Measurements from ENCODE around the gene SAP130.
A peak's percentile ranks its signal among the peaks of the same experiment; 100 is the strongest.

SAP130 gene

GRCh38 chr2:128027278-128027800 is 520 bp downstream of the SAP130 start:
- peak overlapping the region; percentile 92 for H2AFZ ChIP-seq
- H3K4me3 ChIP-seq (ENCODE audit: low read depth, low read length), result peak overlapping the region; percentile 89
- no peaks in the 10 kb centered on the region for H3K9me3 ChIP-seq (ENCODE audit: control insufficient read depth, low read length)
- TF ChIP-seq CTCF (IDR thresholded peaks at IDR 0.05), result no peak
- H3K4me1 ChIP-seq, result peaks cover 4% of the 10 kb centered on the region
- no peaks in the 10 kb centered on the region for H3K36me3 ChIP-seq (ENCODE audit: control insufficient read depth, insufficient read depth, low read length)
- H3K4me2 ChIP-seq (ENCODE audit: low read length), result peak overlapping the region; percentile 58
- H3K27ac ChIP-seq, result peak overlapping the region; percentile 94
- H3K9ac ChIP-seq, result peak overlapping the region; percentile 55
- peaks cover 28% of the 10 kb centered on the region for H3K79me2 ChIP-seq
- no peaks in the 10 kb centered on the region for H3K27me3 ChIP-seq (ENCODE audit: control insufficient read depth, insufficient read depth, low read length)

GRCh38 chr2:128026448-128027277 is 1.2 kb downstream of the SAP130 start:
- Histone ChIP-seq H3K9me3 (ENCODE audit: control insufficient read depth, low read length) (no peaks in the 10 kb centered on the region), H3K4me2 (ENCODE audit: low read length) (peak overlapping the region; percentile 85), H3K4me3 (ENCODE audit: low read depth, low read length) (peak overlapping the region; percentile 68), H3K36me3 (ENCODE audit: control insufficient read depth, insufficient read depth, low read length) (no peaks in the 10 kb centered on the region), H3K27ac (no peak overlapping the region), H2AFZ (peak overlapping the region; percentile 67), H3K27me3 (ENCODE audit: control insufficient read depth, insufficient read depth, low read length) (no peaks in the 10 kb centered on the region), H3K79me2 (peaks cover 31% of the 10 kb centered on the region), H3K4me1 (peaks cover 4% of the 10 kb centered on the region), H3K9ac (peak overlapping the region; percentile 85)
- TF ChIP-seq CTCF (IDR thresholded peaks at IDR 0.05), result no peak

GRCh38 chr2:128024816-128025215 is 3.0 kb downstream of the SAP130 start:
- Histone ChIP-seq H3K79me2 (peaks cover 31% of the 10 kb centered on the region), H3K36me3 (ENCODE audit: control insufficient read depth, insufficient read depth, low read length) (no peaks in the 10 kb centered on the region), H3K4me1 (peaks cover 4% of the 10 kb centered on the region), H3K27ac (no peak overlapping the region), H3K9me3 (ENCODE audit: control insufficient read depth, low read length) (no peaks in the 10 kb centered on the region), H2AFZ (no peak overlapping the region), H3K27me3 (ENCODE audit: control insufficient read depth, insufficient read depth, low read length) (no peaks in the 10 kb centered on the region), H3K9ac (no peak overlapping the region), H3K4me3 (ENCODE audit: low read depth, low read length) (no peak overlapping the region), H3K4me2 (ENCODE audit: low read length) (no peak overlapping the region)
- no peak for TF ChIP-seq CTCF (IDR thresholded peaks at IDR 0.05)

- Histone ChIP-seq H2AFZ (no peak overlapping the region), H3K9ac (no peak overlapping the region), H3K9me3 (ENCODE audit: control insufficient read depth, low read length) (no peaks in the 10 kb centered on the region), H3K4me3 (ENCODE audit: low read depth, low read length) (no peak overlapping the region), H3K4me2 (ENCODE audit: low read length) (no peak overlapping the region), H3K27ac (no peak overlapping the region), H3K27me3 (ENCODE audit: control insufficient read depth, insufficient read depth, low read length) (no peaks in the 10 kb centered on the region), H3K4me1 (no peaks in the 10 kb centered on the region), H3K36me3 (ENCODE audit: control insufficient read depth, insufficient read depth, low read length) (no peaks in the 10 kb centered on the region), H3K79me2 (peaks cover 11% of the 10 kb centered on the region)
- no peak for TF ChIP-seq CTCF (IDR thresholded peaks at IDR 0.05)
Observed at GRCh38 chr2:128017561-128017960, 10.3 kb downstream of the SAP130 start.

All from parathyroid adenoma (tissue), 2 donors.